HEK293T (cell line): ENCODE measurements around the gene IGSF21.

ENCODE experiments used
- BHLHE40 ChIP-seq: fragments of 450-650 bp; IDR thresholded peaks from 2 replicates; pipeline ENCODE4 v1.6.1; 2016; ENCODE audit warnings: mild to moderate bottlenecking, moderate library complexity, borderline replicate concordance
- FOXA1 ChIP-seq: fragments of 450-650 bp; IDR thresholded peaks from 2 replicates; pipeline ENCODE4 v1.6.1; 2016; ENCODE audit warnings: mild to moderate bottlenecking
- FOXK2 ChIP-seq: fragments of 450-650 bp; IDR thresholded peaks from 2 replicates; pipeline ENCODE4 v1.6.1; 2016; ENCODE audit warnings: mild to moderate bottlenecking
- HDGF ChIP-seq: fragments of 450-650 bp; IDR thresholded peaks from 2 replicates; pipeline ENCODE4 v1.6.1; 2017; ENCODE audit warnings: antibody characterized with exemption, borderline replicate concordance
- SP1 ChIP-seq: fragments of 450-650 bp; IDR thresholded peaks from 2 replicates; pipeline ENCODE4 v1.6.1; 2017
- SUZ12 ChIP-seq: fragments of 450-650 bp; IDR thresholded peaks from 2 replicates; pipeline ENCODE4 v1.6.1; 2016; ENCODE audit warnings: mild to moderate bottlenecking
- TARDBP ChIP-seq: fragments of 450-650 bp; IDR thresholded peaks from 2 replicates; pipeline ENCODE4 v1.6.1; 2016

DNA sequence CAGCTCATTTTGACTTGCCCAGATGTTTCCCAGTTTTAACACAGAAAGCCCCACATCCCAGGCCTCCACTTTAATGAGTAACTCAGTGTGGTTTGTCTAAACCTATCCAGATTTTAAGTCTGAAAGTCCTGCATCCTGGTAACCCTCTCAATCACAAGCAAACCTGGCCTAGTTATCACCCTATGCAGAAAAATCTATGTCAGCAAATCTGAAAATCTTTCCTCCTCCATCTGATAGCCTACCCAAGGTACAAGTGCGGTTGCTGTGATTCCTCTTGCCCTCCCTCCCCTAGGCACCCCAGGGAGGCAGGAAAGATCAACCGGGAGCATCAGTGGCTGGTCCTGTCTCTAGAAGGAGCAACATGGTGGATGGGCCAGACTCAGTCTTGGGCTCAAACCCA lies 163.7 kb downstream of the IGSF21 start:
- TF ChIP-seq SUZ12: no peak
- TF ChIP-seq TARDBP: no peak
- no peak for TF ChIP-seq SP1
- TF ChIP-seq FOXA1: no peak
- no peak for TF ChIP-seq HDGF
- no peak for TF ChIP-seq FOXK2
- TF ChIP-seq BHLHE40: no peak
